M059J (cell line): ENCODE data around the gene WDFY2. TPM values are rescaled to one million over a fixed set of nuclear protein-coding genes. Genes with fewer than 3 reads are reported as not detected.

Source experiments
- DNase-seq: peaks from one replicate; pipeline ENCODE4 v3.0.0-alpha.2; 2012; ENCODE audit warnings: low read depth
- total RNA-seq: library from RNA; depleted of rRNA; stranded (reverse); fragments of >200 nt; shearing (Covaris generic); gene quantifications from 2 replicates; pipeline ENCODE4 v1.2.3, GENCODE V29; 2014

Gene WDFY2
- total RNA-seq, 1 experiment from 2014 or later, result 3.1 TPM

DNA sequence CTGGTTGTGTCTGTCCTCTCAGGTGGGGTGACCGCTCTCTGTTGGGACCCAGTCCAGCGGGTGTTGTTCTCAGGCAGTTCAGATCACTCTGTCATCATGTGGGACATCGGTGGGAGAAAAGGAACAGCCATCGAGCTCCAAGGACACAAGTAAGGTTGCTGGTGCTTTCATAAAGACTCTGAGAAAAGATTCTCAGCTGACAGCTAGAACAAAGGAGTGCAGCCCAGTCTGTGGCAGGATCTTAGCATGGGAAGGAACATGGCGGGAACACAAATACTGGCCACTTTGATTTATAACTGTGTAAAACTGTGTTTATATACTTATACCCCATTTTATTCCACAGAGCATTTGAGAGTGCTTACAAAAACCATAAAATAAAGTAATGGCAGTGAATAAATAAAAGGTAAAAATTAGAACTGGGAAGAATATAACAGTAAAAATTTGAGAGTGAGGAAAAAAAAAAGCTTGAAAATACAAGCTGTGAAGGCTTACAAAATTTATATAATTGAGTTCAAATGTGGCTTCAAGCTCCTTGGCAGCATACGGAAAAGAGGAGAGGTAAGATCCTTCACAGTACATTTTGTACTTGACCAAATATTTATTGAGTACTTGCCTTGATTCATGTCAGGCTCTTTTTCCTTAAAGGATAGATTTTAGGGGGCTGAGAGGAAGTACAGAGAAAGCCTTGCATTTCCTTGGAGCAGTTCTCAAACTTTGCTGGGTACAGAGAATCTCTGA lies 154.9 kb downstream of the WDFY2 start:
- no peak for DNase-seq

DNA sequence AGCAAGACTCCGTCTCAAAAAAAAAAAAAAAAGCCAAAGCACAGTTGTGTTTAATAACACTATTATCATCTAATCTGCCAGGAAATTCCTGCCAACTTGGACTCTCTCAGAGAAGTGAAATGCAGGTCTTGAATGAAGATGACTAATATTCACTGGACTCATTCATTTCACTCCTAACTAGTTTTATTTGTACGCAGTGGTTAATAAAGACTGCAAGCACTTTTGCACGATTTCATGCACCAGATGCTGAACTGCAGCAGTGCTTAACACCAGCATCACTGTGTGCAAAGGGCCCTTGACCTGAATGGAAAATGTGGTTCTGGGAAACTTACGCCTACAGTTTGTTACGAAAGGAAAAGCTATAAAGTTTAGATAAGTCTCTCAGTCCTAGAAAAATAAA lies 156.4 kb downstream of the WDFY2 start:
- peak; percentile 39 for DNase-seq

DNA sequence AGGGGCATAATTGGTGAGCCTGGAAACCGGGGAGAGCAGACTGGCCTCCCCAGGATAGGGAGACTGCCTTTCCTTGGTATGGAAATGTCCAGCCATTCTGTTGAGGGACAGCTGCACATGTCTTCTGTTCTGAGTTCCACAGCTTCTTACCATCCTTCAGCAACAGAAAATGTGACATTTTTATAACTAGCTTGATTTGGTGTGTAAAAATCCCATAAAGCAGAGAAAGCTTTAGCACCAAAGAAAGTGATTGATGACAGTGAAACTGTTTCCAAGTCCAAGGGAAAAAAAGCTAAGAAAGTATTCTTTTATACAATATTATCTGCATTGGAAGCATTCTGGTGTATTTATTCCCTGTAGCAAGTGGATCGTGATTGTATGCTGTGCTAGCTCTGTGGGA lies 157.8 kb downstream of the WDFY2 start:
- no peak for DNase-seq

DNA sequence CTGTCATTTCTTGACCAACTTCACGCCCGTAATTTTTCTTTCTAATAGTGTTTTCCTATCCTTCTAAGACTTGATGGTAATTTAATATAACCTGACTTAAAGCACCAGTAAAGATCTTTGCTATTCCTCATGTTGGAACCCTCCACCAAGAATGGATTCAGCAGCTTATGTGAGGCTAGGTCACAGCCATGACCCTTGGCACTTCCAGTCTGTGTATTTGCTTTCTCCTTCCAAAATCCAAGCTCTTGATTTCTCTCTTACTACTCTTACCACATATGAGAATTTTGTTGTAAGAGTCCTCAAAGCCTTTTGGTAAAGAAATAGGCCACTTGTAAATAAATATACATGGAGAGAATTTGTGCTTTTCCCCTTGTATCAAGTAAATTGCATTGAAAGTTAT lies 158.3 kb downstream of the WDFY2 start:
- no peak for DNase-seq

DNA sequence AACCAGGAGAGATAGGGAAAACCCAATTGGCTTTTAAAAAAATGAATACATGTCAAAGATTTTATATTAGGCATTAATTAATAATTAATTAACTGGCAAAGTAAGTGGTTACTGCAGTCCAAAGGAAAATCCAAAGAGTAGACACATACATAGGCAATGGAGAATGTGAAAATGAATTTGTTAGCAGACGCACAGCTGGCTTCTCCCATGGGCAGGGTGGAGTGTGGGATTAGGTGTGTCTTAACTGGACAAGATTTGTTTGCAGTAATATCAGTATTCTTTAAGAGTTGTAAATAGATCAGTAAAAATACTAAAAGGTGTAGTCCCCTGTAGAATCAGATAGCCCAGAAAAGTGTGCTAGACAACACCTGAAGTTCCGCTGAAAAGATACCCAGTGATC lies 161.0 kb downstream of the WDFY2 start:
- DNase-seq, result no peak

DNA sequence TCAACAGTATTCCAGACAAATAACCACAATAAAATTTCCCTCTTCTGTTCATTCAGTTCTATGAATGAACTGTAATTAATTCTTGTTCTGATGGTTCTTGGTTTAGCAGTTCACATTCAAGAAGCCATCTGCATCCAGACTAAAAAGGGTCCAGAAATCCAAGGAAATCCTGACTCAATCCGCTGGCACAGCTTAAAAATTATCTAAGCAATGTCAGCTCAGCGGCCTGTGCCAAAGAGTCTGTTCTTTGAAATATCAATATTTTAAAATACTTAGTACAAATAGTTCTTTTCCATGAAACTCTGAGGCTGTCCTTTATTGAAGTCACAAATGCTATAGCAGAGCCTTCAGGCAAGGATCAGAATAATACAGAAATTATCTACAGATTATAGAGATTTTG lies 162.5 kb downstream of the WDFY2 start:
- no peak for DNase-seq

DNA sequence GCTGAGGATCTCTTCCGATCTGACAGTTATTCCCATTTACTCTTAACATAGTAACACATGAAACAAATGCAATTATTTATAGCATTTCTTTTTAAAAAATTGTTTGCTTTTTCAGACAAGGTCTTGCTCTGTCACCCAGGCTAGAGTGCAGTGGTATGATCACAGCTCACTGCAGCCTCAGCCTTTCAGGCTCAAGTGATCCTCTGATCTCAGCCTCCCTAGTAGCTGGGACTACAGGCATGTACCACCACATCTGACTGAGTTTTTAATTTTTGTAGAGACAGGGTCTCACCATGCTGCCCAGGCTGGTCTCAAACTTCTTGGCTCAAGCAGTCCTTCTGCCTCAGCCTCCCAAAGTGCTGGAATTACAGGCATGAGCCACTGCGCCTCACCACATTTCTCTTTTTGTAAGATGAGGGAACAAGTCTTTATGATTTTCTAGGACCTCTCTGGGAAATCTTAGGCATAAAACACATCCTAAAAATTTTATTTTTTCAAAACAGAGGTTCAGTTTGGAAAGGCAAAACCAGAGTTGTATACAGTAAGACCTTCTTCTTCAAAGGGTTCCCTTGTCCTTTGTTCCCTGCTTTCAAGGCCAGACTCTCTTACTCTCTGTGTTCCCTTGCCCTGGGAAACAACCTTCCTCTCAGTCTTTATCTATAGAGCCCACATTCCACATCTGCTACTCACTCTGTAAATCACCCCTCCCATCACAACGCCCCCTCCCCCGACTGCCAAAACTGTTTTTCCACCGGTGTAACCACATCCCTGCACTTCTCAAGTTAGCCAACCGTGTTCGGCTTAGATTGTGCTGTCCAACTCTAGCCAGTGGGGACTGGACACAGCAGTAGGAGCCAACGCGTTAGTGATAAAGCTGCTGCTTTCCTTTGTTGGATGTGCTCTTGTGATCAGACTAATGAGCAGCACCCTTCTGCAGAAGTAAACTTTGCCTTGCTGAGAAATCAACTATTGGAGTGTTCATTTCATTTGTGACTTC lies 163.5 kb downstream of the WDFY2 start:
- DNase-seq, result no peak

DNA sequence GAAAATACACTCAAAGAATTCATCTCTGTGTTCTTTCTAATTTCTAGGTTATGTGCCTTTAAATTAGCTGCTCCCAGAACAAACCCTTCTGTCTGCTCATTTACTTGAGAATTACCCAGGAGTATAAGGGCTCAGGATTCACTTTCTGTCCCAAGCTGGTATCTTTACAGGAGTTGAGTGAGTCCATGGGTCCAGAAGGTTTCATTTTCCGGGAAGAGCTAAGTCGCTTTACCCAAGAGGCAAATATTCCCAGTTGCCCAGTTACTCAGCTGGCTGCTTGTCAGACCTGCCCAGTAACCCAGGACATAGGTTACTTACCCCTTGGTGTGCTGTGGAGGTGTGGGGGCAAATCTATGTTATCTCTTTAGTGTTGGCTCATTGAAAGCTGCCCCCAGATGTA lies 172.4 kb downstream of the WDFY2 start:
- DNase-seq, result no peak

DNA sequence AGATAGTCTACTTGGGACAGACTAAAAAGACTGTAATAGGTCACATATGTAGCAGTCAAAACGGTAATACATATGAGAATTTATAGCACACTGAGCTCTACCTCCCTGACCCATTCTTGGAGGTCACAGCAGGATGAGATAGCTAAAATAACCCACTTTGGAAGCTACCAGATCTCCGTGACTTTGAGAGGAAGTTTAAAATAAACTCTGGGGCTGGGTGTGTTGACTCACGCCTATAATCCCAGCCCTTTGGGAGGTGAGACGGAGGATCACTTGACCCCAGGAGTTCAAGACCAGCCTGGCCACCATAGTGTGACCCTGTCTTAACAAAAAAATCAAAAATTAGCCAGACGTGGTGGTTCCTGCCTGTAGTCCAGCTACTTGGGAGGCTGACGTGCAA lies 174.4 kb downstream of the WDFY2 start:
- no peak for DNase-seq

DNA sequence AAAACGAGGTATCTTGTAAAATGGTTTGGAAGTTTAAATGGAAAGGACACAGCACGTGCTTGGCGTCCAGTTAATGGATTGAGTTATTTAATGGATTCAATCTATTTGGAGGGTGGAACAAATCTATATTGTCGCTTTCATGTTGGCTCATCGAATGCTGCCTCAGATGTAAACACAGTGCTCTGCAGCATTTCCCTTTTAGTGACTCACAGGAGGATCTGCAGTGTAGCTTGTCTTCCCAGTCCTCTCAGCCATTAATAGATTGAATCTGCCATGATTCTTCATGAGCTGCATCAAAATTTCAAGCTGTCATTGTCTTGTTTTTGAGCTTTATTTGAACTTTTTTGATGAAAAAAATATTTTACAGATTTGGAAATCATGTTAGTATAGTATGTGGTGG lies 175.0 kb downstream of the WDFY2 start:
- DNase-seq, result peak; percentile 20

DNA sequence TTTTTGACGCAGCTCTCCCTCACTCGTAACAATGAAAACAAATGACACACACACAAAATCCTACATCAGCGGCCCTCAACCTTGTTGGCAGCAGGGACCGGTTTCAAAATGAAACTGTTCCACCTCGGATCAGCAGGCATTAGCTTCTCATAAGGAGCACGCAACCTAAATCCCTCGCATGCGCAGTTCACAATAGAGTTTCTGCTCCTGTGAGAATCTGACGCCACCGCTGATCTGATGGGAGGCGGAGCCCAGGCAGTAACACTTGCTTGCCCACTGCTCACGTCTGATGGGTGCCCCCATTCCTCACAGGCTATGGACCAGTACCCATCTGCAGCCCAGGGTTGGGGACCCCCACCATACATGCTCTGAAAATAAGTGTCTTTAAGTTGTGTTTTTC lies 176.3 kb downstream of the WDFY2 start:
- DNase-seq, result peak; percentile 30

DNA sequence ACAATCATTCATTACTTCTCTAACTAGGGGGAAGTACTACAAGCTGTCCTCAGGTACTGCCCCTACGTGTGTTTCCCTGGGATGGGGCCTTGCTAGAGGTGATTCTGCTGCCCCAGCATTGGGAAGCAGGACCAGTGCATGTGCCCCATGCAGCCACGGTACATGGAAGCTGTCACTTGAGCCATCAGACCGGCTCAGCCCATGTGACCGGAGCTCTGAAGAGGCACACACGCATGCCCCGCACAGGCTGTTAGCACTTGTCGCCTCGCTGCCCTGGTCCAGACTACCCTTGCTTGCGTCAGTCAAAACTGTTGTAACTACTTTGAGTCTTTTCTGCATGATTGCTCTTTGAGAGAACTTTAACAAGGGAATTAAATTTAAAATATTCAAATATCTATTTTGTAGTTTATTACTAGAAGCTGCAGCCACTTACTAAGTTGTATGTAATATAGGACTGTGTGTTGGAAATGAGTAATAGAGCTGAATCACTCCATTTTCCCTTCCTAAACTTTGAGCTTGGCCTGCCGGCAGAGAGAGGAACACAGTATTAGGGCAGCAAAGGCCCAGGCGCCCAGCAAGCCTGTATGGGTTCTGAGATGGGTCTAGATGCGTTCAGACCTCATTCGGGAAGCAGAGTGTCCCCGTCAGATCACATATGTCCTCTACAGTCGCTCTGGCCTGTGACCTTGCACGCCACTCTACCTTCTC lies 177.5 kb downstream of the WDFY2 start:
- DNase-seq, result no peak

DNA sequence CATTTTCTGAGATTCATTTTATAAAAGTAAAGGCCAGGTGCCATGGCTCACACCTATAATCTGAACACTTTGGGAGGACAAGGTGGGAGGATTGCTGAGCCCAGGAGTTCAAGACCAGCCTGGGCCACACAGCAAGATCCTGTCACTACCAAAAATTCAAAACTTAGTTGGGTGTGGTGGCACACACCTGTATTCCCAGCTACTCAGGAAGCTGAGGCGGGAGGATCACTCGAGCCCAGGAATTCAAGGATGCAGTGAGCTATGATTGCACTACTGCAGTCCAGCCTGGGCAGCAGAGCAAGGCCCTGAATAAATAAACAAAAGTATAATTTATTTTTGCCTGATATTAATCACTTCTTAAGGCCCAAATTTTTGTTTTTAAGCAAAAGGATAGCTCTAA lies 179.2 kb downstream of the WDFY2 start:
- DNase-seq, result no peak

DNA sequence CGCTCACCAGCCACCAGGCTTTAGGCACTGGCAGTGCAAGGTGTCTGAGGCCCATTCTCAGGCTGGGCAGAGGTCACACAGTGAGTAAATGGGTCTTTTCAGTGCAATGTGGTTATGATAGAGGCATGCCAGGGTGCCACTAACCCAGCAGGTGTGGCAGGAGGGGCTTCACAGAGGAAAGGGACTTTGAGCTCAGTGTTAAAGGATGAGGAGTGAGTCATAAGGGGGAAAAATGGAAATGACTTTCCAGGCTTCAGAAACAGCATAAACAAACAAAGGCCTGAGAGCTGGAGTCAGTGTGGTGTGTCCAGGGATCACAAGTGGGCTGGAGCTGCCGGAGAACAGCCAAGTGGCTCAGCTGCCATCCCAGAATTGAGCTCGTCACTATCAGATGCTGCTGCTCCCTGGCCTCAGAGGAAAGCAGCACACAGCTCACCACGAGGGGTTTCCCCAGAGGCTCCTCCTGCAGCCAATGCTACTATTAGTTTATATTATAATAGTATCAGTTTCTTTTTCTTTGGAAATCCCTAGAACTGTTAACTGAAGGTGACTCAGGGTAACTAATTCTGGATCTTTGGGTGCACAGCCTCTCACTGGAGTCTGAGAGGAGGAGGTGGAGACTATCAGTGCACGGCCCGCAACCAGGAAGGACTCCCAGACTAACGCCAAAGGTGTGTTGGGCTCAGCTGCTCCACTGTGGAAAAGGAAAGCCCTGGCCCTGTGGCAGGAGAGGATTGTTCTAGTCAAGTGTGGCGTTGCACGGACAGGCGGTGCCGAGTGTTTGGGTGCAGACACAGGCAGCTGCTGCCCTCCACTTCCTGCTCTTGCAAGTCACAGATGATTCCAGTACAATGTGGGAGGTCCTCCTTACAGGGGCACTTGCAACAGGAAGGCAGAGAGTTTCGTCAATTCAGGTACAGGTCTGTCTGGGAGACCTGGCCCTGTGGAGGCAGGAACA lies 180.2 kb downstream of the WDFY2 start:
- peak; percentile 84 for DNase-seq

DNA sequence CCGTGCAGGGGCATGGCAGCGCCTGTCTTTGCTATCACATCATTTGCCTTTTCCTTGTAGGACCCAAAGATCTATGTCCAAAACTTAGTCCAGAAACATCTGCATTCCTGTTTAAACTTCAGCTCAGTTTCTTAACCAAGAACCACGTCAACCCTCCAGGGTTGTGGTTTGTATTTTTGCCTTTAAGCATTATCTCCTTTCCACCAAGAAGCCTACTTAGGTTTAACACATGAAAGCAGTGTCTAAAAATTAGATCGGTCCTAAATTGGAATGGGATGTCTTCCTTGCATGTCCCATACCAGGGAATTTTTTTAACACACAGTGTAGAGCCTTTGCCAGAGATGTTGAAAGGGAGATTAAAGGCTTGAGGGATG lies 180.9 kb downstream of the WDFY2 start:
- no peak for DNase-seq

DNA sequence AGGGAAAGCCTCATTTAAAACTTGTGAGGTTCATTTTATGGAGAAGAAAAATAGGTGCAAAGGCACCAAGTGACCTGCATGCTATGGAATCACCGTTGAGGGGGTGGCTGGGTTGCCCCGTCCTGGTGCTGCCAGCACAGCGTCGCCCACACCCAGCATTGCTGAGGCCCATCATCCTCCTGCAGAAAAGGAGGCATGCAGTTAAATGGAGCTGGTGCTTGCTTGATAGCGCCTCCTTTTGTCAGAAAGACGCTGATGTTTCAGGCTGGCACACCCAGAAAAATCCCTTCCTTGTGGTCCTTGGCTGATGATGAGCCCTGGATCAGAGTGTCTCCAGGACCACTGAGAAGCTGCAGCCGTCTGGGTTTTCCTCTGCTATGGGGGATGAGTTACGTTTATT lies 182.8 kb downstream of the WDFY2 start:
- DNase-seq, result no peak

DNA sequence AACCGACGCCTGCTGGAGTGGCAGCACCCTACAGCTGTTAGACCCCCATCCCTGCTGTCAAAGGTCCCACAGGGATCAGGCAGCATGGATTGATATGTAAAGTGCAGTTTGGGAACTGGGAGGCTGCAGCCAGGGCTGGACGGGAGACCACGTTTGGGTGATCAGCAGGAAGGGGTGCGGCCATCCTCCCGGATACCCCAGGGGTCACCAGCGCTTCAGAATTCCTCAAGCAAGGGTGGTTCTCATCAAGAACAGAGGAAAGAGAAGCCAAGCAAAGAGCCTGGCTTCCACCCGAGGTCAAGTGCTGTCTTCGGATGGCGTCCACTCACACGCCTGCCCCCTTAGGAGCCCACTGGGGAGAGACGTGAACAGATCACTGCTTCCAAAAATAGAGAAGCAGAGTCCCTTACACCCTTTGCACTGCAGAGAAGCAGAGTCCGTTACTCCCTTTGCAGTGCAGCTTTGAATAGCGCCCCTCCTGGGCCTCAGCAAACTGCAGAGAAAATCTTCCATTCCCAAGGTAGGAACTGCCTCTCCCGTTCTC lies 184.2 kb downstream of the WDFY2 start:
- no peak for DNase-seq

DNA sequence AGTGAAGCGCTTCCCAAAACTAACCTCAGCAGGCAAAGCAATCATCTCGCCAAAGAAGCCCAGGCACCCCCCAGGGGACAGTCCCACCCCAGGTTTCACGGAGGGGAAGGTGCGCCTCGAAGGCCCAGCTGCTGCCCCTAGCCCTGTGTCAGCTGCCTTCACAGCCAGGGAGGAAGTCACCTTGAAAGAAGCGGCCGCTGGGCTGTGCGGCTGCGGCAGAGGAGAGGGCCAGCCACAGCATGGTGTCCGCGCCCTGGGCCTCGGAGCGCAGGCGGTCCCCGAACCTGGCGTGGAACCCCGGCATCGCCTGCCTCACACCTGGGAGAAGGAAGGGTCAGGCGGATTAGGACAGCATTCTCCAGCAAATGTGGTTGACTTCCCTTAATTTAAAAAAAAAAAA lies 184.7 kb downstream of the WDFY2 start:
- no peak for DNase-seq

DNA sequence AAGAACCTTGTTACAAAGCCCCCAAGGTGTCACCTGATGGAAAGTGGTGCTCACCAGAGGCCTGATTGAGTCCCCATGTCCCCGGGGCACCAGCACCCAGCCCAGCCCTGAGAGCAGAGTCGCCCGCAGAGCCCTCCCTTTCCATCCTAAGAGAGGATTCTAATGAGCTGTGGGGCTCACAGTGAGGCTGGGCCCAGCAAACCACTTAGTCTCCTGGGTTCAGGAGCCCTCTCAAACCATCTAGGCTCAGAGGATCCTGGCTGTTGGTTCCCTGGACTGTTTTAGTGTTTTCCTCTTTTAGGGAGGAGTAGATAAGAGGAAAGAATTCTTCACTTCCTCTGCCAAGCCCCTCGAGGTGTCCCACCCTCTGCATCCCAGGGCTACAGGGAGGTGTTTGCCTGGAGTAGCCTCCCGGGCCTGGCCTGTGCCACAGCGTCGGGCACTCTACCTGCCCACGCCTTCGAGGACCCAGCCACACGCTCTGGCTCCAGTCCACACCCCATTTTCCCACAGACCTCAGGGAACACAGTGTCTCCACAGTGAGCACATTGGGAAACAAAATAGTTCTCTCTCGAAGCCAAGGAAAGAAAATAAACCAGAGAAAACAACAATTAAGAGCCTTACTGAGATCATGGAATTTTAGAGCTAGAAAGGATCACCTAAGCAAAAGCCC lies 185.3 kb downstream of the WDFY2 start:
- DNase-seq, result no peak

DNA sequence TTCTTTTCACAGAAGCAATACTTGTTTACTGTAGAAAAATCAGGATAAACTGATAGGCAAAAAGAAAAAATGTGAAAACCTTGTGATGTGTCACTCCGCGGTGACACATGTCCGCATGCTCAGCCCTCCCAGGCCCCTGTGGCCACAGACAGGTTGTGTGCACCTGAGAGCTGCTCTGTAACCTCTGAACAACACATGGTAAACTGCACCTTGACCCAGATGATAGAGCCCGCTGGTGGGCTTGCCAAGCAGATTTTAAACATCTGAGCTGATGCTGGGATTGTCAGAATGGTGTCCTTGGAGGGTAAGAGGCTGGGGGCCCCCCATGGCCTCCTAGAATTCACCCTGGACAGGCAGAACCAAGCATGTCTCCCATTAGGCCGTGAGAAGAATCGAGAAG lies 185.9 kb downstream of the WDFY2 start:
- DNase-seq, result no peak
